Parathyroid adenoma (tissue), 2 donors: ENCODE data around the gene CHST8.

Experiments
- H2AFZ ChIP-seq: fragments of 300-600 bp; sonication (generic); one replicate; pipeline ENCODE4 v1.7.0; 2017; ENCODE audit warnings: antibody characterized with exemption, mild to moderate bottlenecking
- H3K27ac ChIP-seq: fragments of 300-600 bp; sonication (generic); one replicate; pipeline ENCODE4 v1.7.0; 2017
- H3K27me3 ChIP-seq: fragments of 300-600 bp; sonication (generic); one replicate; pipeline ENCODE4 v1.7.0; 2017; ENCODE audit warnings: low read length; ENCODE audit not compliant: control insufficient read depth, insufficient read depth
- H3K36me3 ChIP-seq: fragments of 300-600 bp; sonication (generic); one replicate; pipeline ENCODE4 v1.7.0; 2017; ENCODE audit warnings: low read length; ENCODE audit not compliant: control insufficient read depth, insufficient read depth
- H3K4me1 ChIP-seq: fragments of 300-600 bp; sonication (generic); one replicate; pipeline ENCODE4 v1.7.0; 2017; ENCODE audit warnings: control low read depth
- H3K4me2 ChIP-seq: fragments of 300-600 bp; sonication (generic); one replicate; pipeline ENCODE4 v1.7.0; 2017; ENCODE audit warnings: low read length
- H3K4me3 ChIP-seq: fragments of 300-600 bp; sonication (generic); one replicate; pipeline ENCODE4 v1.7.0; 2017; ENCODE audit warnings: low read depth, low read length
- H3K79me2 ChIP-seq: fragments of 300-600 bp; sonication (generic); one replicate; pipeline ENCODE4 v1.7.0; 2017; ENCODE audit warnings: control low read depth
- H3K9ac ChIP-seq: fragments of 300-600 bp; sonication (generic); one replicate; pipeline ENCODE4 v1.7.0; 2017; ENCODE audit warnings: mild to moderate bottlenecking
- H3K9me3 ChIP-seq: fragments of 300-600 bp; sonication (generic); one replicate; pipeline ENCODE4 v1.7.0; 2017; ENCODE audit warnings: low read length; ENCODE audit not compliant: control insufficient read depth
- CTCF ChIP-seq: fragments of 300-600 bp; sonication (generic); IDR thresholded peaks from one replicate; pipeline ENCODE4 v1.7.0; 2017; ENCODE audit warnings: antibody characterized with exemption, mild to moderate bottlenecking
- donor health status: primary hyperparathyroidism.

Gene CHST8, protein sequence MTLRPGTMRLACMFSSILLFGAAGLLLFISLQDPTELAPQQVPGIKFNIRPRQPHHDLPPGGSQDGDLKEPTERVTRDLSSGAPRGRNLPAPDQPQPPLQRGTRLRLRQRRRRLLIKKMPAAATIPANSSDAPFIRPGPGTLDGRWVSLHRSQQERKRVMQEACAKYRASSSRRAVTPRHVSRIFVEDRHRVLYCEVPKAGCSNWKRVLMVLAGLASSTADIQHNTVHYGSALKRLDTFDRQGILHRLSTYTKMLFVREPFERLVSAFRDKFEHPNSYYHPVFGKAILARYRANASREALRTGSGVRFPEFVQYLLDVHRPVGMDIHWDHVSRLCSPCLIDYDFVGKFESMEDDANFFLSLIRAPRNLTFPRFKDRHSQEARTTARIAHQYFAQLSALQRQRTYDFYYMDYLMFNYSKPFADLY

GRCh38 chr19:33621811-33622504 lies at the start of gene CHST8:
CHST8 (plus strand) TSS chr19:33621953; CDS start chr19:33689262, 67,309 bp downstream.
- Histone ChIP-seq H2AFZ (peak within 1 kb of the TSS; percentile 73), H3K4me2 (peak within 1 kb of the TSS; percentile 62), H3K9ac (no peak within 1 kb of the TSS), H3K27me3 (peaks cover 5% of the 10 kb centered on the region), H3K9me3 (no peaks in the 10 kb centered on the region), H3K36me3 (no peaks in the 10 kb centered on the region), H3K4me3 (peak within 1 kb of the TSS; percentile 31), H3K4me1 (no peaks in the 10 kb centered on the region), H3K27ac (no peak within 1 kb of the TSS), H3K79me2 (no peaks in the 10 kb centered on the region)
- no peak for TF ChIP-seq CTCF

GRCh38 chr19:33572929-33573328 lies 48.8 kb upstream of the CHST8 start:
- Histone ChIP-seq H3K4me2 (no peak overlapping the region), H3K27me3 (no peaks in the 10 kb centered on the region), H3K9ac (no peak overlapping the region), H3K36me3 (no peaks in the 10 kb centered on the region), H3K27ac (no peak overlapping the region), H2AFZ (no peak overlapping the region), H3K4me1 (no peaks in the 10 kb centered on the region), H3K79me2 (no peaks in the 10 kb centered on the region), H3K9me3 (no peaks in the 10 kb centered on the region), H3K4me3 (no peak overlapping the region)
- no peak for TF ChIP-seq CTCF

- Histone ChIP-seq H3K4me1 (no peaks in the 10 kb centered on the region), H3K27me3 (no peaks in the 10 kb centered on the region), H3K79me2 (no peaks in the 10 kb centered on the region), H3K9me3 (no peaks in the 10 kb centered on the region), H3K9ac (no peak overlapping the region), H3K27ac (no peak overlapping the region), H2AFZ (no peak overlapping the region), H3K4me3 (no peak overlapping the region), H3K4me2 (no peak overlapping the region), H3K36me3 (no peaks in the 10 kb centered on the region)
- TF ChIP-seq CTCF: no peak
These were observed 46.9 kb upstream of the CHST8 start for GRCh38 chr19:33574824-33575223.

- H3K4me1 ChIP-seq: no peaks in the 10 kb centered on the region
- H3K27me3 ChIP-seq: no peaks in the 10 kb centered on the region
- TF ChIP-seq CTCF: no peak
- no peak overlapping the region for H2AFZ ChIP-seq
- no peak overlapping the region for H3K9ac ChIP-seq
- H3K36me3 ChIP-seq: no peaks in the 10 kb centered on the region
- no peaks in the 10 kb centered on the region for H3K9me3 ChIP-seq
- no peaks in the 10 kb centered on the region for H3K79me2 ChIP-seq
- no peak overlapping the region for H3K4me3 ChIP-seq
- H3K27ac ChIP-seq: no peak overlapping the region
- no peak overlapping the region for H3K4me2 ChIP-seq
These were observed 43.1 kb upstream of the CHST8 start for GRCh38 chr19:33578697-33579096.
